Measurements from ENCODE around the gene GNA15. TPM values are rescaled to one million over a fixed set of nuclear protein-coding genes. Genes with fewer than 3 reads are reported as not detected.
A peak's percentile ranks its signal among the peaks of the same experiment; 100 is the strongest.

The GNA15 gene
- total and polyA plus RNA-seq, 10 donors = 3.8 to 24.9 (median 12.5) TPM

GRCh38 chr19:3105641-3106508 lies 30.0 kb upstream of the GNA15 start:
- no peak for TF ChIP-seq POLR2AphosphoS5 (IDR thresholded peaks at IDR 0.05)
- no peak for TF ChIP-seq POLR2A (IDR thresholded peaks at IDR 0.05)
- TF ChIP-seq CTCF (IDR thresholded peaks at IDR 0.05 in 8 of 11, conservative IDR thresholded peaks at IDR 0.05 in 3 of 11) = no peak
- peaks cover 10 to 78% (median 41%) of the 10 kb centered on the region in 6 donors for H3K4me1 ChIP-seq
- intact Hi-C loops (cut with DNase I; ENCODE audit: low total_unique reads) = loop anchor here (2.0 kb wide), 1 partner anchor 137 kb away; no protein-coding TSS in a partner anchor
- no peak for DNase-seq
- no peak overlapping the region for H3K4me3 ChIP-seq
- no peak overlapping the region for H3K27ac ChIP-seq
- H3K27me3 ChIP-seq (replicated peaks in 1 of 7) = peaks cover 0 to under 1% (median 0%) of the 10 kb centered on the region in 7 donors
- WGBS, 5 donors = 85 to 88% (median 87%) methylated on average over 22 to 33 of the region's 33 CpGs
- peaks cover 0 to 10% (median 0%) of the 10 kb centered on the region in 6 donors for H3K36me3 ChIP-seq
- no peaks in the 10 kb centered on the region for H3K9me3 ChIP-seq

- Histone ChIP-seq H3K27ac (no peak overlapping the region), H3K4me3 (no peak overlapping the region), H3K9me3 (no peaks in the 10 kb centered on the region), H3K4me1 (peaks cover 10 to 71% (median 38%) of the 10 kb centered on the region in 6 donors), H3K36me3 (peaks cover 0 to 18% (median 0%) of the 10 kb centered on the region in 6 donors), H3K27me3 (replicated peaks in 1 of 7) (no peaks in the 10 kb centered on the region)
- TF ChIP-seq POLR2A (IDR thresholded peaks at IDR 0.05) (no peak), CTCF (IDR thresholded peaks at IDR 0.05 in 8 of 11, conservative IDR thresholded peaks at IDR 0.05 in 3 of 11) (no peak), POLR2AphosphoS5 (IDR thresholded peaks at IDR 0.05) (no peak)
- intact Hi-C loops (cut with DNase I; ENCODE audit: low total_unique reads) = no loop called here
- WGBS, 5 donors = 88 to 92% (median 92%) methylated on average over 16 to 17 of the region's 17 CpGs
- DNase-seq = peak; percentile 72
Observed at GRCh38 chr19:3106509-3107141, 29.2 kb upstream of the GNA15 start.

- TF ChIP-seq POLR2AphosphoS5 (IDR thresholded peaks at IDR 0.05) (no peak), CTCF (IDR thresholded peaks at IDR 0.05 in 8 of 11, conservative IDR thresholded peaks at IDR 0.05 in 3 of 11) (no peak), POLR2A (IDR thresholded peaks at IDR 0.05) (no peak)
- H3K4me3 ChIP-seq = no peak overlapping the region
- 83 to 93% (median 87%) methylated on average over 7 of the region's 7 CpGs for WGBS, 5 donors
- H3K27ac ChIP-seq = peak overlapping the region in 1 of 8 donors; percentile 7
- DNase-seq = no peak
- H3K36me3 ChIP-seq = peaks cover 0 to 21% (median 0%) of the 10 kb centered on the region in 6 donors
- no peaks in the 10 kb centered on the region for H3K9me3 ChIP-seq
- intact Hi-C loops (cut with DNase I; ENCODE audit: low total_unique reads) = no loop called here
- H3K4me1 ChIP-seq = peaks cover 10 to 61% (median 32%) of the 10 kb centered on the region in 6 donors
- H3K27me3 ChIP-seq (replicated peaks in 1 of 7) = no peaks in the 10 kb centered on the region
Observed at GRCh38 chr19:3107658-3108057, 28.2 kb upstream of the GNA15 start.

- 27 to 47% (median 36%) methylated on average over 2 to 5 of the region's 5 CpGs for WGBS, 5 donors
- no peak overlapping the region for H3K4me3 ChIP-seq
- TF ChIP-seq POLR2AphosphoS5 (IDR thresholded peaks at IDR 0.05) (peak in 1 of 3 donors; percentile 26), POLR2A (IDR thresholded peaks at IDR 0.05) (no peak), CTCF (IDR thresholded peaks at IDR 0.05 in 8 of 11, conservative IDR thresholded peaks at IDR 0.05 in 3 of 11) (peak; percentile 54 to 93 (median 88))
- H3K36me3 ChIP-seq = peaks cover 0 to 33% (median 4%) of the 10 kb centered on the region in 6 donors
- no peaks in the 10 kb centered on the region for H3K27me3 ChIP-seq (replicated peaks in 1 of 7)
- peaks cover 7 to 49% (median 21%) of the 10 kb centered on the region in 6 donors for H3K4me1 ChIP-seq
- H3K9me3 ChIP-seq = no peaks in the 10 kb centered on the region
- peak; percentile 87 for DNase-seq
- H3K27ac ChIP-seq = no peak overlapping the region
- intact Hi-C loops (cut with DNase I; ENCODE audit: low total_unique reads) = no loop called here
Observed at GRCh38 chr19:3108775-3109174, 27.1 kb upstream of the GNA15 start.

Data from spleen (tissue), 11 donors.